Retina (tissue), 1 donor: ENCODE data around the gene NELFB.

Experiments
- DNase-seq: peaks from one replicate; pipeline ENCODE4 v3.0.0-alpha.2; 2016

NELFB gene

DNA sequence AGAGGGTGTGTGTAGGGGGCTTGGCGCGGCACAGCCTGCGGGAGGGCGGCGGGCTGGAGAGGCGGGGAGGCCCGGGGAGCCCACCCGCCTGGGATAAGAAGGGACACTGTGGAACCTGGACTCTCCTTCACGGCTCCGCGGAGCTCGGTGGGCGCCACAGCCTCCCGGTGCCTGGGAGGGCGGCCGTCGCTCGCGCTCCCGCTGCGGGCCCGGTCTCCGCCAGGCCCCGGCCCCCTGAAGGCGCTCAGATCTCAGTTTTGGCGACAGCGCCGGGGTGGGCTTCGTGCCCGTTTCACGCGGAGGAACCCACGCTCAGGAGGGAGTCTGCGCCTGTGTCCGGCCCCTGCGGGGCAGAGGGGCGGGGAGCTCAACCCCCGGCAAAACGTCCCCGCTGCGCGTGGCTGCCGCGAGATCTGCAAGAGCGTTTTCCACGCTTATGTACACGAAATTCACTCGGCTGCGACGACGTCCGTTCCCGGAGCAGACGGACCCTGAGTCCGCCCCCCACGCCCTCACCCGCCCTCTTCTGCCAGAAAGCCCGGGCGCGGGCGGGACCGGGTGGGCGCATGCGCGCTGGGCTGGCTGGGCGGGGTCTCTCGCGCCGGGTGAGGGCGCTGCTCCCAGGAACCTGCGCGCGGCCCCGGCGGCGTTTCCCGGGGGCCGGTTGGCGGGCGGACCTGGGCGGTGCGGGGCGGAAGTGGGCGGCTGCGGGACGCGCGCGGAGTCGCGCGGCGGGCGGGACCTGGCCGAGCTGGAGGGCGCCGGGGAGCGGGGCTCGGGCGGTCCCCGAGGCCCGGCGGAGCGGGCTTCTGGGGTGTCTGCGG is at the start of gene NELFB:
NELFB (plus strand) TSS at position 704 of the 824 bp plus-strand sequence.
- DNase-seq = peak; percentile 94

DNA sequence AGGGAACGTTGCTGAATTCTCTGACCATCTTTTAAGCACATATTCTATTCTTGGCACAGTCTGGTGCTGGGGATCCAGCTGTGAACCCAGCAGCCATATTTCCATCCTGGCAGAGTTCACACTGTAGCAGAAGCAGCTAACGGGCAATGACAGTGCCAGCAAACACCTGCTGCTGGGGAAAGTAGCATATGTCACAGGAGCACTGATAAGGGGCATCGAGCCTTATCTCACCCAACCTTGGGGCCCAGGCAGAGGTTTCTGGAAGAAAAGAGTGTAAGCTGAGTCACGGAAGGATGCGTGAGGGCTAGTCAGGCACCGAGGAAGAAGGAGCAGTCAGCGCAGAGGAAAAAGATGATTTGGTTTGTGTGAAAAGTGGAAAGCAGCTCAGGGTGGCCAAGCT is 48.5 kb upstream of the NELFB start:
- no peak for DNase-seq

DNA sequence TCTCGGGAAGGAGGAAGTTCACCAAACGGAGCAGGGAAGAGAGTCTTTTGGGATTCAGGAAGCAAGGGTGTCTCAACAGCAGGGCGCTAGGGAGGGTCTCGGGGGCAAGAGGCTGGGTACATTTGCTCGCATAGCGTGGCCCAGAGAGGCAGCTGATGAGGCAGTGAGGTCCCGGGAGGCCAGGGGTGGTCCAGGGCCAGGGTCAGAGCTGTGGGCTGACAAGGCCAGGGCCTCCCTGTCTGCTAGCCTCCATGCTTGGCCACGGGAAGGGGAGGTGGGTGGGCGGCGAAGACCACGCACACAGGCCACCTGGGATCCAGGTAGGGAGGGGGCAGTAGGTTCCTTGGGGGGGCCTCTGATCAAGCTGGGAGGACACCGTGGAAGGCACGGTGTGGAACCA is 43.6 kb upstream of the NELFB start:
- no peak for DNase-seq

DNA sequence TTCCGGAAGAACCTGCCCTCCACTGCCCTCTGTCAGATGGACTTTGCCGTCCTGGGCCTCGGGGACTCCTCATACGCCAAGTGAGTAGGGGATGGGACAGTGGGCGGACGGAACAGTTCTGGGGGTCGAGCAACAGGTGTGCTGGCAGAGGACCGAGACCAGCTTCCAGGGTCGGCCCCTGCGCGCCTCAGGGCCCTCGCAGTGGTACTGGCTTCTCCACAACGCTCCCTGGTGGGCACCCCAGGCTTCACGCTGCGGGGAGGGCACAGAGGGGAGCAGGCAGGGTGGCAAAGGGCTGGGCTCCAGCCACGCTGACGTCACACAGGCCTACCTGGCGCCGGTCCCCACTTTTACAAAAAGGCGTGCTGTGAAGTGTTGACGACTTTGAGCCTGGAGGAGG is 42.6 kb upstream of the NELFB start:
- DNase-seq = no peak

DNA sequence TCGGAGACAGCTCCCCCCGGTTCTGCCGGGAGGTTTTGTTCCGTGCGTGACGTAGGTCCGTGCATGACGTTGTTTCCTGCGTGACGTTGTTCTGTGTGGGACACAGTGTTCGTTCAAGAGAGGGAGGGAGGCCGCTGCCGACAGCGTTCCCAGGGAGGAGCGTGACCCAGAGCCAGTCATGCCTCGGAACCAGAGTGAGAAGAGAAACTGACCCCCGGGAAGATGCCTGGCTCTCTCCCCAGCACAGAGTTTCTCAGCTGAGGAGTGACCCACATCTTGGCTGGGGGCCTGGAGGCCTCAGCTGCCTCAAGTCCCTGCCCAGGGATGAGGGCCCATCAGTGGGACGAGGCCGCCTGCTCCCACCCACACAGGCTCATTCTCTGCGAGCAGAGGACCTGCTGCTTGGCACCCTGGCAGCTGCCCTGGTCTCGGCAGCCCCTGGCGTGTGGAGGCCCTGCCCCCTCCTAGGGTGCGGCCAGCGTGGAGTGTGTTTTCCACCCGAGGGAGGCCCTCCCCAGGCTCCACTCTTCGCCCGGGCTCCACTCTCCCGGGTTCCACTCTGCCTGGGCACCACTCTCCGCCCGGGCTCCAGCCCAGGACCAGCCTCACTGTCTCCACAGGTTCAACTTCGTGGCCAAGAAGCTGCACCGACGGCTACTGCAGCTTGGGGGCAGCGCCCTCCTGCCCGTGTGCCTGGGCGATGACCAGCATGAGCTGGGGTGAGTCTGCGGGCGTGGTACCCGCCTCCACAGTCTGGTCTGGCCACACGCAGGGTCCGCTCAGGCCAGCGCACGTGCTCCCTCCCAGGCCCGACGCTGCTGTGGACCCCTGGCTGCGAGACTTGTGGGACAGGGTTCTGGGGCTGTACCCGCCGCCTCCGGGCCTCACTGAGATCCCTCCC is 41.7 kb upstream of the NELFB start:
- DNase-seq = no peak

DNA sequence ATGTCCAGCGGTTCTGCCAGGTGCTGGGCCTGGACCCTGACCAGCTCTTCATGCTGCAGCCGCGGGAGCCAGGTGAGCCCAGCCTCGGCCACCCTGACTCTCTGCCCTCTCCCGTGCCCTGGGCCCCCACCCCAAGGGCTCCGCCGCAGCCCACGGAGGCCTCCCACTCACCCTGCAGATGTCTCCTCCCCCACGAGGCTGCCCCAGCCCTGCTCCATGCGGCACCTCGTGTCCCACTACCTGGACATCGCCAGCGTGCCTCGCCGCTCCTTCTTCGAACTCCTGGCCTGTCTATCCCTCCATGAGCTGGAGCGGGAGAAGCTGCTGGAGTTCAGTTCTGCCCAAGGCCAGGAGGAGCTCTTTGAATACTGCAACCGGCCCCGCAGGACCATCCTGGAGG is 40.5 kb upstream of the NELFB start:
- no peak for DNase-seq

DNA sequence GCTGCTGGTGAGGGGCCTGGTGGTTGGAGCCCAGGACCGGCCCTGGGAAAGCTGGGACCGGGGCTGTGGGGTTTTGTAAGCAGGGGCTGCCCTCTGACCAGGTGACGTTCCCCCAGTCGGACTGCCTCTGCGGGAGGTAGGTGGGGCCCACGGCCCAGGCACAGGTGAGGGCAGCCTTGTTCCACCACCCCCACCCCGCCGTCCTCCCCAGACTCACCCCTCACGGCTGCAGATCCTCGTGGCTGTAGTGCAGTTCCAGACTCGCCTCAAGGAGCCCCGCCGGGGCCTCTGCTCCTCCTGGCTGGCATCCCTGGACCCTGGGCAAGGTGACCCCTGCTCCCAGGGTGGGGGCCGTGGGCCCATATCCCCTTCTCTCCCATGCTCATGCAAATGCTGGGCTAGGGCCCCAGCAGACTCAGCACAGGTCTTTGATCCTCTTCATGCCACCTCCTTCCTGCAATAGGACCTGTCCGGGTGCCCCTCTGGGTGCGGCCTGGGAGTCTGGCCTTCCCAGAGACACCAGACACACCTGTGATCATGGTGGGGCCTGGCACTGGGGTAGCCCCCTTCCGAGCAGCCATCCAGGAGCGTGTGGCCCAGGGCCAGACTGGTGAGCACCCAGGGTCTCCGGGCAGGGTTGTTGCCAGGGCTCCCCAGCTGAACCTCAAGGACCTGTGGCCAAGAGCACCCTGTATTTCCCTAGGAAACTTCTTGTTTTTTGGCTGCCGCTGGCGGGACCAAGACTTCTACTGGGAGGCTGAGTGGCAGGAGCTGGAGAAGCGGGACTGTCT is 39.7 kb upstream of the NELFB start:
- no peak for DNase-seq

DNA sequence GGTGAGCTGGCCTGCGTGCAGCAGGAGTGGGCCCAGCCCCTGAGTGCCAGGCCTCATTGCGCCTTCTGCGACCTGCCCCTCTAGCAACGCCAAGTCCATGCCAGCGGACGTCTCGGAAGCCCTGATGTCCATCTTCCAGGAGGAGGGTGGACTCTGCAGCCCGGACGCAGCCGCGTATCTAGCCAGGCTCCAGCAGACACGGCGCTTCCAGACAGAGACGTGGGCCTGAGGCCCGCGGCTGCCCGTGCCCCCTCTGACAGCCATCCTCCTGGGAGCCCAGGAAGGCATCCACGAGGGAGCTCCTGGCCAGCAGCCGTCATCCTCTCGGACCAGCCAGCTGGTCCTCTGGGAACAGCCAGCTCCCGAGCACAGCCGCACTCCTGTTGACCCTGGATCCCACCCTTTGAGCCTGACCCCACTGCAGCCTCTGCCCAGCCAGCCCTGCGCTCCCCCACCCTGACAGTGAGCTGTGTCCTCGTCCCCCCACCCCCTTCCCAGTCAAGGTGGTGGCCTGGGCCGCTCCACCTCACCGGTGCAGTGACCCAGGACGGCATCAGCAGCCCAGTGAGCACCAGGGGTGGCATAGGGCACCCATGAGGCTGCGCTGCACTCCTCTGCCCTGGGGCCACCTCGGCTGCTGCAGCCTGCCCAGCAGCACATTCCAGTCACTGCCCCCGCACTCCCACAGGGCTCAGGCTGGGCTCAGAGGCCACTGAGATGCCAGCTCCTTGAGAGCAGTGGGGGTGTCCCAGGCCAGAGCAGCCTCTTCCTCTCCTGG is 38.8 kb upstream of the NELFB start:
- DNase-seq = no peak

DNA sequence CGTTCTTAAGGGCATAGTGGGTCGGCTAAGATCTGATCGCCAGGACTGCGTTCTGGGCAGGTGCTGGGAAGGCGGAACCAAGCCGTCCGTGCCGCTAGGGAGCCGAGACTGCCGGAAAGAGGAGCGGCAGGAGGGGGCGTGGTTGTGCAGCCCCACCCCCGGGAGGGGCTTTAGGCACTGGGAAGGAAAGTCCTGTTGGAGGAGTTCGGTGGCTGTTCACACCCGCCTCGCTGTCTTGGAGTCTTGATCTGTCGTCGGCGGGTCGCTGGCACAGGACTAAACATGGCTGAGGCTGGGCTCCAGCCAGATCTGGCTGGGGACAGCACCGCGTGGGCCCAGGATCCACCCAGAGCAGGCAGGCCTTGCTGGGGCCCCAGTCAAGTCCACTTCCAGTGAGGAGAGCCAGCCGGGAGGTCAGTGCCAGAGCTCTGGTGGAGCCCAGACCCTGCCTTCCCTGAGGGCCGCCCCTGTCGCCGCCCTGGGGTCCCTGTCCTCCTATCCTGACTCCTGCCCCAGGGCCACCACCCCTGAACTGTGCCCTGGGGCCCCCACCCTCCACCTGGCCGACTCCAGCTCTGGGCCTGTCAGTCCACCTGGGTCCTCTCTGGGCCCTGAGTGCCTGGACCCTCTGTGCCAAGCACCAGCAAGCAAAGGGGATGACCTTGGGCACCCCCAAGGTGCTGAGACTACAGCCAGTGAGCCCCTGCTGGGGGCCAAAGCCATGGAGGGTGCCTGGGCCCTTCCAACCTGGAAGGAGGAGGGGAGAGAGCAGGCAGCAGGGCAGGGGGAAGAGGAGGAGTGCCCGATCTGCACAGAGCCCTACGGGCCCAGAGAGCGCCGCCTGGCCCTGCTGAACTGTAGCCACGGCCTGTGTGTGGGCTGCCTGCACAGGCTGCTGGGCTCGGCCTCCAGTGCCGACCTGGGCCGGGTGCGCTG is 37.6 kb upstream of the NELFB start:
- DNase-seq = no peak

DNA sequence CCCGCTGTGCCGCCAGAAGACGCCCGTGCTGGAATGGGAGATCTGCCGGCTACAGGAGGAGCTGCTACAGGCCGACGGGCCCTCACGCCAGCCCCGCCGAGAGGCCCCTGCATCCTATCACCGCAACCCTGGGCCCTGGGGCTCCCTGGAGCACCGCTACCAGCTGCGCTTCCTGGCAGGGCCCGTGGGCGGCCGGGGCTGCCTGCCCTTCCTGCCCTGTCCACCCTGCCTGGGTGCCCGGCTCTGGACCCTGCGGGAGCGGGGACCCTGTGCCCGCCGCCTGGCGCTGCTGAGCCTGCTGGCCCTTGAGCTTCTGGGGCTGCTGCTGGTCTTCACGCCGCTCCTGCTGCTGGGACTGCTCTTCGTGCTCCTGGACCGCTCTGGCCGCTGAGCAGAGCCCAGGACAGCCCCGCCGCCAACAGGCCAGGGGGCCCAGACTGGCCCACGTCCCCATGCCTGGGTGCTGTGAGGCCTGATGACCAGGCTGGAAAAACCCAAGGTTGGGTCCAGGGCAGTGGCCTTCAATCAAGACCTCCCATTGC is 36.8 kb upstream of the NELFB start:
- no peak for DNase-seq

DNA sequence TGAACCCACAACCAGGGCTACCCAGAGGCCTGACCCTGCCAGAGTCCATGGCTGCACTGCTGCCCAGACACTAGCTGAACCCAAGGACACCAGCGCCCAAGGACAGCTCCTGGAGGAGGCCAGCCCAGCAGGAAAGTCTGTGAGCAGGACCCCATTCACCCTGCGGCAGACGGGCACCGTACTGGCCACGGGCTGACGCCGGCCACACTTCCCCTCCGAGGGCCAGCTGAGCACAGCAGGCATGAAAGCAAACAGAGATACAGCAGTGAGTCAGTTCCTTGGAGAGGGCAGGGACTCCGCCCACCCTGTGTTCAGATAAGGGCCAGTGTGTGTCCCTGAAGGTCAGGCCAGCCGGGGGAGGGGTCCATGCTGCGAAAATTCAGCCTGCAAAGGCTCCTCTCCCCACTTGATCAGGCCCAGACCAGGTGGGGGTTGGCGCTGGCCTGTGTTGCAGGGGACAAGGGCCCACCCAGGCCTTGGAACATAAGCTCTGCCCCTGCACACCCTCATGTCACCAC is 36.3 kb upstream of the NELFB start:
- no peak for DNase-seq

DNA sequence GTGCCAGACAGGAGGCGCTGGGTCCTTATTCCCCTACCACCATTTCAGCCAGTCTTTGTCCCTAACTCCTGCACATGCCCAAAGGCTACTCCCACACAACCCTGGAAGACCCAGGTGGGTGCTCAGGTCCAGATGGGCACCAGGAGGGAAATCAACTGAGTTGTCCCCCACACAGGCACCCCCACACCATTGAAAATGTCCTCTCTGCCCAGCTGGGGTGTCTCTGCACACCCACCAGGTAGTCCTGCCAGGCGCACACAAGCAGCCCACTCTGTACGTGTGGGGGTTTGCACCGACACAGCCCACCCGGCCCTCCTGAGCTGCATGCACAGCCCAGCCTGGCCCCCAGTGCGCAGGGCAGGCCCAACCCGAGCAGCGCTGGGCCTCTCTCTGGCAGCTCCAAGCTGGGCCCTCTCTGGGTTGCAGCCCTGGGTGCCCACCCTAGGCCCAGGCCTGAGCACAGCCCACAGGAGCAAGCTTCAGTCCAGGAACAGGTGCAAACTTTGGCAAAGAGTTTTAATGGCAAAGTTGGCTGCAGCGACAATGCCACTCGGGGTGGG is 35.3 kb upstream of the NELFB start:
- no peak for DNase-seq

DNA sequence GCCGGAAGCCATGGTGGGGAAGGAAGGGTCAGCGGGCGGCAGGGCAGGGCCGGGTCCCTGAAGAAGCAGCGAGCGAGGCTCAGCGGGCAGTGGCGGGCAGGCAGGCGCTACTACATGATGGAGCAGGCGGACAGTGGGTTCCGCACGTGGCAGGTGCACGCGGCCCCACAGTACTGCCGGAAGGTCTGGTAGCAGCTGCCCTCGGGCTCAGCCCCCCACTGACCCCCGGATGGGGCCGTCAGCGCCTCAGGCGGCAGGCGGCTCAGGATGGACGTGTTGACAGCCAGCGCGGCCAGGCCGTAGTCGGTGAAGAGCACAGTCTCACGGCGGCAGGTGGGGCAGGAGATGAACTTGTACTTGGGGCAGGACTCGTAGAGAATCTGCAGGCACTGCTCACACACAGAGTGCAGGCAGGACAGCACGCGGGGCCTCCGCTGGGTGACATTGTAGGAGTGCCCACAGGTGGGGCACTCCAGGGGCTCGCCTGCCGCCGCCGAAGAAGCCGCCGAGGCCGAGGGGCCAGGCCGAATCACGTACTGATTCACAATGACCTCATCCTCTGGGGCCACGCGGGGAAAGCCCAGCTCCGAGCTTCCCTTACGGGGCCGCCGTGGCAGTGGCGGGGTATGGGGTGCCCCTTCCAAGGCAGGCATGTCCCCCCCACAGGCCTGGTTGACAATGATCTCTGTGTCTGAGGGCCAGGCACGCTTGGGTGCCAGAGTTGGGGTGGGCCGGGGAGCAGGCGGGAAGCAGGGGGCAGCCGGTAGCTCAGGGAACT is 34.6 kb upstream of the NELFB start:
- DNase-seq = no peak

DNA sequence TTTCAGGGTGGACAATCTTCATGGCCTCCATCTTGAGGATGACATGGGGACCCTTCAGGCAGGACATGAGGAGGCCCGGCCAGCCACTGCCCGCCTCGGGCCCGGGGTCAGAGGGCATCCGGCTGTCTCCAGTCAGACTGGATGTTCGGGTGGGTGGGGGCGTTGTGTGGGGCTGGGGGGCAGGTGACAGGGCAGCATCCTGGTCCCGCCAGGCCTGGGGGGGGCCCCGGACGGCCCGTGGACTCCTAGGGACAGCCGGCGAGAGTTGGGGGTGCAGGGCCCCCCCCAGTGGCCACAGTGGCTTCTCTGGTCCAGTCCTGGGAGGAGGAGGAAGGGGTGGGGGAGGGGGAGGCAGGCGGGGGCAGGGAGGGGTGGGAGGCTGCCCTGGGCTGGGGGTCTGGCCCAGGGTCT is 34.0 kb upstream of the NELFB start:
- DNase-seq = no peak

DNA sequence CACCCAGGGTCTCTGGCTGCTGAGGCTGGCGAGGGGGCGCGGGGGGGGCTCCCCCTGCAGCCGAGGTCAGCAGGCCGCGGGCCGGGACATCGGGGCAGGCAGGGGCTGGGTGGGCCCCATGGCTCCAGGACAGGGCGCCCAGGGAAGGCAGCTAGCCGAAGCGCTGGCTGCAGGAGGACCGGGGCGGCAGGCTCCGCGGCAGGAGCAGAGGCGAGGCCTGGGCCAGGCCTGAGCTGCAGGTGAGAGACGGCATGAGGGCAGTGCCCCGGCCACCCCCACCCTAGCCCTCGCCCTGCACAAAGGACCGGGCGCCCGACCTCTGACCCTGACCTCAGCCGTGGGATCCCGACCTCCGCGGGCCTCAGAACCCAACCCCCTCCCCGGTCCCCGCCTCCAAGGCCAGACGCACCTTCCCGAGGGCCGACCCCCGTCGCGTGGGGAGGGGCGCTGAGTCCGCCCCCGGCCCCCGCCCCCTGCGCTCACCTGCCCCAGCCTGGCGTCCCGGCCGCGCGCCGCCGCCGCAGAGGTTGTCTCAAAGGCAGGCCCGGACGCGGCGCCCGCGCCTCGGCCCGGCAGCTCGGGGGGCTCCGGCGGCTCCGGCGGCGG is 33.5 kb upstream of the NELFB start:
- DNase-seq = no peak

DNA sequence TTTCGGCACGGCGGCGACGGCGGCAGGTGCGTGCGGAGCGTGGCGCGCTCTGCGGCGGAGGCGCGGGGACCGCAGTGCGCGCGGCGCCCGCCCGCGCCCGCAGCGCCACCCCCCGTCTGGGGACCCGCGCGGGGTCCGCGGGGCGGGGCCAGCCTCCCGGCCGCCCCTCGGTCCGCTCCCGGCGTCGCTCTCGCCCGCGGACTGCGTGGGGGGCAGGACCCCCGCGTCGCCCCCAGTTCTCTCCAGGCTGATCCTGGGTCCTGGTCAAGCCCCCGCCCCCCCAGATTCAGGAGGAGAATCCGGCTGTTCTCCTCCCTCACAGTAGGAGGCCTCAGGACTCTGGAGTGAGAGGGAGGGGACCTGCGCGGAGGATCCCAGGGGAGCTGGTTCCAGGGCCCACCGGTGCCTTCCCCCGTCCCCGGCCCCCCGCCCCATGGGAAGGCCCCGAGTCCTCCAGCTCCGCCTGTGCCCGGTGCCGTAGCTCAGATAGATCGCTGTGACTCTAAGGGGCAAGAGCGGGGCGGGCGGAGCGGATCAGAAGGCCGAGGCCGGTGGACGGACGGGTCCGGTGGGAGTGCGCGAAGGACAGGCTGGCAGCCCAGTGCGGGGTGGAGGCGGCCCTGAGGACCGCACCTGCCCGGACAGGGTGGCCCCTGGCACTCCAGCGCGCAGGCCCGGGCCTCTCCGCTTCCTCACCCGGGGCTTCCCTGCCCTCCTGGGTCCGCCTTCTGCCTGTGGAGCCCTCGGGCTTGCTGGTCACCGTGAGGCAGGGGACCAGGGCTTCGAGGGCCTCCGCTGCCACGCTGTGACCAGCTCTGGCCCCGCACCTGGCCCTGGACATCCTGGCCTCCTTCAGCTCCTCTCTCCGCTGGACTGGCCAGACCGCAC is 32.7 kb upstream of the NELFB start, which contains the start of gene RNF208:
RNF208 (minus strand) TSS at position 51 of the 888 bp plus-strand sequence. CDS start 1,028 bp downstream, outside the sequence.
- no peak for DNase-seq

DNA sequence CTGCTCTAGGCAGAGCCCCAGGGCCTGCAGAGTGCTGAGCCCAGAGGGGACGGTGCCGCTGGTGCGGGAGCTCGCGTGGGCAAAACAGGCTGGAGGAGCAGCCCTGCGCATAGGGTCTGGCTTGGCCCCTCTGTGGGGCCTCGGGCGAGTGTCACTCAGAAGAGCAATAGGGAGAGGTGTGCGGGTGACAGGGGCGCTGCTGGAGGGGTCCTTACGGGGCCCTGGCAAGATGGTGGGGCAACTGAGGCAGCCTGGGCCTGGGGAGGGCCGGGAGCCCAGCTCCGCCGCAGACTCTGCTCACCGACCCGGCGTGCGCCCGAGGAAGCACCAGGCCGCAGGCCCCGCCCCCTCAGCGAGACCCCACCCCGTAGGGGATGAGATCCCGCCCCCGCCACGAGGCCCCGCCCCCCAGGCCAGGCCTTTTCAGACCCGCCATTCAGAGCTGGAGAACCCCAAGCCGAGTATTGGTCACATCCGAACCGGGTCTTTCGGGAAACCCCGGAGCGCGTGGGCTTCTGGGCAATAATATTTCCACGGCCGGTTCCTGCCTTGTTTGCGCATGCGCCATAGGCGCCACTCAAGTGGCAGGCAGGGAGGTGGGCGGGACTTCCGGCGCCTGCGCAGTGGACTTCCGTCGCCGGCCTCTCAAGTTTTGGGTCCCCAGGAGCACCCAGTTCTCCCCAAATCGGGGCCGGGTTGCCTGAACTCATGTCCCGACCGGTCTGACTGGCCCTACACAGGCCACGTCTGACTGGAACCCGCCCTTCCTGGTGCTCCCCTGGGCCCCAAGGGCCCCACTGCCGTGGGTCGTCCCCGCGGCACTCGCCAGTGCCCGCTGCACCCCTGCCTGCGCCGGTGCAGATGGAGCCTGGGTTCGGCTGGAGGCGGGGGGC is 31.8 kb upstream of the NELFB start:
- DNase-seq = peak; percentile 95
